GM20000 (cell line): ENCODE measurements around the gene PHETA1.

ENCODE experiments used
- DNase-seq: peaks from one replicate; pipeline ENCODE4 v3.0.0; 2012; ENCODE audit warnings: low spot score
- CTCF ChIP-seq: IDR thresholded peaks from 2 replicates; pipeline ENCODE4 v1.5.1; 2012; ENCODE audit warnings: mild to moderate bottlenecking, control low read depth; ENCODE audit errors: extremely low read depth, missing control alignments

PHETA1 gene

GRCh38 chr12:111394480-111394879 is 25.6 kb upstream of the PHETA1 start:
- TF ChIP-seq CTCF, result no peak
- DNase-seq, result no peak

GRCh38 chr12:111393700-111394300 is 24.9 kb upstream of the PHETA1 start:
- DNase-seq, result no peak
- TF ChIP-seq CTCF, result no peak

- DNase-seq, result no peak
- no peak for TF ChIP-seq CTCF
Observed at GRCh38 chr12:111390910-111391309, 22.0 kb upstream of the PHETA1 start.

- TF ChIP-seq CTCF, result no peak
- peak; percentile 2 for DNase-seq
Observed at GRCh38 chr12:111389635-111390034, 20.7 kb upstream of the PHETA1 start.

GRCh38 chr12:111387747-111388323 is 18.9 kb upstream of the PHETA1 start:
- TF ChIP-seq CTCF, result no peak
- no peak for DNase-seq

GRCh38 chr12:111386885-111387284 is 18.0 kb upstream of the PHETA1 start:
- no peak for DNase-seq
- TF ChIP-seq CTCF, result no peak

- TF ChIP-seq CTCF, result no peak
Observed at GRCh38 chr12:111384596-111384995, 15.7 kb upstream of the PHETA1 start.

More at GRCh38 chr12:111384596-111384995, 15.7 kb upstream of the PHETA1 start:
- DNase-seq, result no peak
